Astrocyte of the spinal cord (primary cell): ENCODE measurements around the gene NAAA.
A peak's percentile ranks its signal among the peaks of the same experiment; 100 is the strongest.

Source experiments
- DNase-seq: peaks from one replicate; pipeline ENCODE4 v3.0.0; 2011; ENCODE audit warnings: low read depth, low spot score
- H3K4me3 ChIP-seq: 2 replicates; pipeline ENCODE4 v1.5.1; 2011; ENCODE audit warnings: low read depth, mild to moderate bottlenecking, low read length, moderate library complexity
- CTCF ChIP-seq: IDR thresholded peaks from 2 replicates; pipeline ENCODE4 v1.5.1; 2012; ENCODE audit warnings: low read depth, mild to moderate bottlenecking, low read length, inconsistent platforms
- in situ Hi-C: cut with HindIII; loops from 2 replicates; pipeline ENCODE4 v1.10.0; 2017; ENCODE audit warnings: low sequenced_read_pairs

The NAAA gene

GRCh38 chr4:75907966-75908365, 32.8 kb downstream of the NAAA start:
- DNase-seq: no peak
- H3K4me3 ChIP-seq: no peak overlapping the region
- no peak for TF ChIP-seq CTCF
- in situ Hi-C loops: no loop called here

DNA sequence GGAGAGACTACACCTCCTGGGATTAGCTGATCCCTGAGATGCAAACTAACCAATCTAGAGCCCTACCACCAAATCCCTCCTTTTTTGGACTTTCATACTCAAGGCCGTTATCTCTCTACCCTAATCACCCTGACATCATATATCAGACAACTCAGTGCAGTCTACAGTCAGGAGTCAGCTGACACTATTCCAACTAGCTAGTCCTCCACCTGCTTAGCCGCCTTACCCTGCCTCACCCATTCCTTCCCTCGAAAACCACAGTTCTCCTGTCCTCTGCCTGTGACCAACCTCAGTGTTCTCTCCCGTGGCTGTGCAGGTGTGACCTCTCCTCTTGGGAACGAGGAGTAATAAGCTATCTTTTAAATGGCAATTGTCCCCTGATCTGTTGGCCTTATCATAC, 36.7 kb downstream of the NAAA start:
- no peak overlapping the region for H3K4me3 ChIP-seq
- no peak for TF ChIP-seq CTCF
- in situ Hi-C loops: no loop called here
- DNase-seq: no peak

GRCh38 chr4:75902352-75902751, 38.5 kb downstream of the NAAA start, which contains the start of gene PPEF2:
TSS of gene PPEF2 (minus strand) at chr4:75902452. CDS start at chr4:75896325, 6,127 bp downstream.
- in situ Hi-C loops: no loop called here
- no peak for TF ChIP-seq CTCF
- H3K4me3 ChIP-seq: no peak within 1 kb of the TSS
- DNase-seq: no peak

- no peak for DNase-seq
- in situ Hi-C loops: no loop called here
- no peak overlapping the region for H3K4me3 ChIP-seq
- TF ChIP-seq CTCF: no peak
These were observed 42.3 kb downstream of the NAAA start for GRCh38 chr4:75898536-75898935.

DNA sequence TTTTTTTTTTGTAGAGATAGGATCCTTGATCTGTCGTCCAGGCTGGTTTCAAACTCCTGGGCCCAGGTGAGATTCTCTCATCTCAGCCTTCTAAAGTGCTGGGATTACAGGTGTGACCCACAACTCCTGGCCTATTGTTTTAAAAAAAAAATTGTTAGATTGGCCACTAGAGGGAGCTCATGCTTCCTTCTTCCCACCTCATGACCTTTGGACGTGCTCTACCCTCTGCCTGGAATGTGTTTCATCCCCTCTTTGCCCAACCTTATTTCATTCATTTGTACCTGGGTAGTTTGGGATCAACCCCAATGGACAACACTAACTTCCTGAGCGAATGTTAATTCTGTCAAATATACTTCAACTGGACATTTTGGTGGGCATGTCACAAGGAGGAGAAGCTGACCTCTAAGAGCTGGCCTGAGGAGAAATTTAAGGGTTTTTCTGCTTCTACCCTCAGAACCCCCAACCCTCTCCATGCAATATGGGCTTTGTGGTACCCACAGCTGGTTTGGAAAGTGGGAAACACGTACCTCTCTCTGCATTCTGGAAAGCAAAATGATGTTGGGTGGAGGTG, 45.0 kb downstream of the NAAA start:
- in situ Hi-C loops: no loop called here
- DNase-seq: peak; percentile 8

GRCh38 chr4:75892508-75892907, 48.3 kb downstream of the NAAA start:
- TF ChIP-seq CTCF: peak; percentile 9
- no peak for DNase-seq
- in situ Hi-C loops: no loop called here
- H3K4me3 ChIP-seq: no peak overlapping the region

More for the DNA sequence above, 45.0 kb downstream of the NAAA start:
- no peak overlapping the region for H3K4me3 ChIP-seq
- peak; percentile 59 for TF ChIP-seq CTCF
